COLO829 (cell line): ENCODE measurements around the gene RAPH1.

Source experiments
- DNase-seq: peaks from one replicate; pipeline ENCODE4 v3.0.0; 2012; ENCODE audit warnings: low spot score

The RAPH1 gene, protein sequence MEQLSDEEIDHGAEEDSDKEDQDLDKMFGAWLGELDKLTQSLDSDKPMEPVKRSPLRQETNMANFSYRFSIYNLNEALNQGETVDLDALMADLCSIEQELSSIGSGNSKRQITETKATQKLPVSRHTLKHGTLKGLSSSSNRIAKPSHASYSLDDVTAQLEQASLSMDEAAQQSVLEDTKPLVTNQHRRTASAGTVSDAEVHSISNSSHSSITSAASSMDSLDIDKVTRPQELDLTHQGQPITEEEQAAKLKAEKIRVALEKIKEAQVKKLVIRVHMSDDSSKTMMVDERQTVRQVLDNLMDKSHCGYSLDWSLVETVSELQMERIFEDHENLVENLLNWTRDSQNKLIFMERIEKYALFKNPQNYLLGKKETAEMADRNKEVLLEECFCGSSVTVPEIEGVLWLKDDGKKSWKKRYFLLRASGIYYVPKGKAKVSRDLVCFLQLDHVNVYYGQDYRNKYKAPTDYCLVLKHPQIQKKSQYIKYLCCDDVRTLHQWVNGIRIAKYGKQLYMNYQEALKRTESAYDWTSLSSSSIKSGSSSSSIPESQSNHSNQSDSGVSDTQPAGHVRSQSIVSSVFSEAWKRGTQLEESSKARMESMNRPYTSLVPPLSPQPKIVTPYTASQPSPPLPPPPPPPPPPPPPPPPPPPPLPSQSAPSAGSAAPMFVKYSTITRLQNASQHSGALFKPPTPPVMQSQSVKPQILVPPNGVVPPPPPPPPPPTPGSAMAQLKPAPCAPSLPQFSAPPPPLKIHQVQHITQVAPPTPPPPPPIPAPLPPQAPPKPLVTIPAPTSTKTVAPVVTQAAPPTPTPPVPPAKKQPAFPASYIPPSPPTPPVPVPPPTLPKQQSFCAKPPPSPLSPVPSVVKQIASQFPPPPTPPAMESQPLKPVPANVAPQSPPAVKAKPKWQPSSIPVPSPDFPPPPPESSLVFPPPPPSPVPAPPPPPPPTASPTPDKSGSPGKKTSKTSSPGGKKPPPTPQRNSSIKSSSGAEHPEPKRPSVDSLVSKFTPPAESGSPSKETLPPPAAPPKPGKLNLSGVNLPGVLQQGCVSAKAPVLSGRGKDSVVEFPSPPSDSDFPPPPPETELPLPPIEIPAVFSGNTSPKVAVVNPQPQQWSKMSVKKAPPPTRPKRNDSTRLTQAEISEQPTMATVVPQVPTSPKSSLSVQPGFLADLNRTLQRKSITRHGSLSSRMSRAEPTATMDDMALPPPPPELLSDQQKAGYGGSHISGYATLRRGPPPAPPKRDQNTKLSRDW

DNA sequence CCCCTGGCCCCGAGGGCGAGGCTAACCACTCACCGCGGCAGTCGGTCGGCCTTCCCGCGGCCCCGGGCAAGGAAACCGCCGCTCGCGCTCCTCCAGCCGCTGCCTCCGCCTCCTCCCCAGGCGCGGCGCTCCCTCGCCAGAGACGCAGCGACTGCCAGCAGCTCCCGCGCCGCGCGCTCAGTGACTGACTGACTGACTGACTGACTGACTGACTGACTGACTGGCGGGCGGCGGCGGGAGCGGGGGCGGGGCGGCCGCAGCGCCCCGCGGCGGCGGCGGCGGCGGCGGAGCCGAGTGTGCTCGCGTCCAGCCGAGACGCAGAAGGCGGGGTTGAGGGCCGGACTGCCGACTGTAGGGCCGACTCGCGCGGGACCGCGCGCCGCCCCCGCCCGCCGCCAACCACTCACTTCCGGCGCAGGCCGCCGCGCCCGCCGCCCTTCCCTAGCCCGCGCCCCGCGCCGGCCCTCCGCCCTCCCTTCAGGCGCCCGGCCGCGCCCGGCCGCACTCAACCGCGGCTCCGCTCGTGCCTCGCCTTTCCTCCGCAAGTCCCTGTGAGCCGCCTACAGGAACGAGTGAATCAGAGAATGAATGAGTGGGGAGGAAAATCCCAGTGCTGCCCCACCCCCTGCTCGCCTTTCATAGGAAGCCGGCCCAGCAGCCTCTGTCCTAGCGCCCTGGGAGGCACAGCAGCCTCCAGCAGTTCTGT, at the start of gene RAPH1:
TSS of gene RAPH1 (minus strand) at position 224 of the 706 bp plus-strand sequence. CDS start 39,948 bp downstream, outside the sequence.
- DNase-seq, result peak; percentile 81

GRCh38 chr2:203584784-203585183, 49.7 kb upstream of the RAPH1 start:
- no peak for DNase-seq

DNA sequence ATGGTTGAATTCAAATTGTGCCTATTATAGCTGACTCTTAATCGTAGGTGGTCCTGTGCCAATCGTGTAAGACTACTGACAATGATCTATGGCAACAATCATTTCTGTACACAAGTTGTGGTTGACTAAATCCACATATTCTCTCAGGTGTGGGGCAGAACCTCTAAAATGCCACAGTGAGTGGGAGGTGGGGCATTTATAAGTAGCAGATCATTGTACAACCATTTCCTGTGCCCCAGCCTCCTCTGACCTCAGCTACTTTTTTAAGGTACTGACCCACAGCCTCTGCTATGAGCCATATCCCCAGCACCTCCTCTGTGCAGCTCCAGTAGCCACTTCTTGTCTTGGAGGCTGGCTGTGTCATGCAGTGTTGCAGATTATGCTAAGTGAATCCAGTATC, 48.6 kb upstream of the RAPH1 start:
- no peak for DNase-seq

DNA sequence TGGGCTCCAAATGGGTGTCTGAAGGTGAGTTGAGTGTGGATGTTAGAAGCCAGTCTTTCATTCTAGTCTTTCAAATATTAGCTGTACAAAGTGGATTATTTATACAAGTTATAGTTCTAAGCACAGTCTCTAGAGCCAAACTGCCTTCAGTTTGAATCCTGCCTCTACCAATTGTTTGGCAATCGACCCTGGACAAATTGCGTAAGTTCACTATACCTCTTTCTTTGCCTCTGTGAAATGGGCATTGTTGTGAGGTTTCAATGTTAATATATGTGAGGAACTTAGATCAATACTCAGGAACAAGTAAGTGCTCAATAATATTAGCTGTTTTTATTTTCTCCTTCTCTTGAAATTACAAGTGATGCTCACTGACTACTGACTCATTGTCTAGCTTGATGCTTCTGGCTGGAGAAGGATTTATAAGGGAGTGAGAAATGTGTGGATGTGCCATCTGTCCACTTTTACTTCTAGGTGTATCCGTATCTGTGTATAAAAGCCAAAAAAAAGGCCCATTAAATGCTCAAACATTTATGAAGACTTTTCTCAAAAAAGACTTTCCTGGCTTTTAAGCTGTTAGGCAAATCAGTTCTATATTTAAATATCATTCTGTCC, 48.1 kb upstream of the RAPH1 start:
- no peak for DNase-seq

DNA sequence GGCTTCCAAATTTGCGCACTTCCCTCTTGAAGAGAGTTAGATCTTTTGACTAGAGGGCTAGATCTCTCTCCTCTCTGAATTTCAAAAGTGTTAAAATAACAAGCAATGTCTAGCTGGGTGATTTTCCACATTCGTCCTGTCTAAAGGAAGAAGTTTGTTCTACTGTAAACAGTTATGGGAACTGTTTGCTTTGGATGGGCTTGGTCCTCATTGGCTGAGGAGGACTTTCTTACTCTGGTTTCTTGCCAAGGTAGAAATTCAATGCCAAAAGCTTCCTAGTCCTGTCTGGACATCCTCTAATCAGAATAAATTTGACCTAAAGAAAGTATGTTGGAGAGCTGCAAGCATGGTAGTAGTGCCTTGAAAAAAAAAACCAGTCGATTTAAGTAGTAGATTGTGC, 47.4 kb upstream of the RAPH1 start:
- DNase-seq, result no peak

DNA sequence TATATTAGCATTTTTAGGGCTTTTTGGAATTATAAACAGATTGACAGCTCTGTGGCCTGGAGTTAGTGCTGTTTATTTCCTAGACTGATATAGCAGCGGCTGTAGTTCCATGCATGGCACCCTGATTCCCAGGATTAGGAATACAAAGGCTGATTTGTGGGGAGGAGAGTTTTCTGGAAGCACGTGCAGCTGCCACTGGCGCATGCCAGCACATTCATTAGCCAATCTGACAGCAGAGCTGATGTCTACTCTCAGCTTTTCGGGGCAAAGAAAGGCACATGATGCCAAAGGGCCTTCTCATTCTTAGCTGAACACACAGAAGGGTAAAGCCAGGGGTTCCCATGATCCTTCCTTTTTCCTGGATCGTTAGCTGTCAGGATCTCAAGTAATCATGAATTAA, 45.7 kb upstream of the RAPH1 start:
- DNase-seq, result peak; percentile 76

GRCh38 chr2:203579730-203580129, 44.6 kb upstream of the RAPH1 start:
- no peak for DNase-seq

DNA sequence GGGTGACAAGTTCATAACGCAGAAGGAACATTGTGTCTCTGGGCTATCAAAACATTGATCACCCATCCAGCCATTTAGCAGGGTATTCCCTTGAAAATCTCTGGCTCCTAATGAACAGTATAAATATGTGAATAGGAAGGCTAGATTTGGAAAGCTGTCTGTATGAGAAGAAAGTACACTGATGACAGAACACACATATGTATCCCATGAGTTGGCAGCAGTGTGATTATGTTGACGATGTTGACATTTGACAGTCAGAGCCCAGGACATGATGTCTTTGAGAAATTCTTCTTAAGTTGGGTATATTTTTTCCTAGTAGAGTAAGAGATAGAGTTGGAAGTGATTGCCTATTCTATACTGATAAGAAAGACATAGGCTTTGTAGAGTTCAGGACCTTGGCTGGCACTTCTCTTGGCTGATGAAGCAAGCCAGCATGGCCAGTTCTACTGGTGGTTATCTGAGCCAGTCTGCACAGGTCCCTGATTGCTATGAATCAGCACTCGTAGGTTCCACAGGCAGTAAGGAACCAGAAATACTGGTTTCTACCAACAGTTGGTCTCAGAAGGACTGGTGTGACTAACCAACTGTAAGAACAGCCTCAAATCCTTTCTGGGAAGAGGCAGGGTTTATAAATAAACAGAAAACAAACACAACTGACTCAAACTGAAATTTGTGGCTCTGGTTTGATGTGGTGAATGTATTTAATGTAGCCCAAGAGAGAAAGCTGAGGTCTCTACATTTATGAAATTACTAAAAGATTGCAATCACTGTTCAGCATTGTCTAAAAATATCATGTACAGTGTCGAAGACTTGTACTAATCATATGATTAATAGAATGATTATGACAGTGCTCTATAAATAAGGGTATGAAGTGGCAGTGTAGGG, 43.9 kb upstream of the RAPH1 start:
- no peak for DNase-seq

DNA sequence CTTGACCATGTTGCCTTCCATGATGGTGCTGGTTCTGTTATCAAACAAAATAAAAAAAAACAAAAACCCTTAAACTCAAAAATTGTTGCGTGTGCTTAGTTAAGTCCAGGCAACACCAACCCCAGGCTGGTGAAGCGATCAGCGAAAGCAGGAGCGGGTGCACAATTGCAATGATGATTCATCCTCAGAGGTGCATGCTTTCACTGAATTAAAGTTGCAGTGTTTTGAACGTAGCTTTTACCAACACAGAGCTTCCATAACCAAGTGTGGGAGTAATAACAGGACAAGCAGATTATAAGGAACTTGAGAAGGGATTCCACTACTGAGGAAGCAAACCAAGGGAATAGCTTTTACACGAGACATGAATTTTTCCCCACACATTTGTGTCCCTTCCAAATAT, 39.7 kb upstream of the RAPH1 start:
- no peak for DNase-seq

DNA sequence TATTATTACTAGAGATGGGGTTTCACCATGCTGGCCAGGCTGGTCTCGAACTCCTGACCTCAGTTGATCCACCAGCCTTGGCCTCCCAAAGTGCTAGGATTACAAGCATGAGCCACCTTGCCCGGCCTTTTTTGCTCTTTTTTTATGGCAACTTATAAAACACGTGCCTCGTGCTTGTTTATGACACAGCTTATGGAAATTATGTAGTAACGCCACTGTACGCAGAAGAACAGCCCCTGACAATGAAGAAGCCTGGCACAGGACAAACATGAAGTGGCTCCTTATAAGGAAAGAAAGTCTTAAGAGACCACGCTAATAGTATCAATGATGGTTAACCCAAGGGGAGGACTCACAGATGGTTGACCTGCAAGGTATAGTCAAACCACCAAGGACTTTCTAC, 37.2 kb upstream of the RAPH1 start:
- no peak for DNase-seq

- DNase-seq, result no peak
These were observed 34.7 kb upstream of the RAPH1 start for GRCh38 chr2:203569677-203570316.

GRCh38 chr2:203567691-203568090, 32.6 kb upstream of the RAPH1 start:
- no peak for DNase-seq

DNA sequence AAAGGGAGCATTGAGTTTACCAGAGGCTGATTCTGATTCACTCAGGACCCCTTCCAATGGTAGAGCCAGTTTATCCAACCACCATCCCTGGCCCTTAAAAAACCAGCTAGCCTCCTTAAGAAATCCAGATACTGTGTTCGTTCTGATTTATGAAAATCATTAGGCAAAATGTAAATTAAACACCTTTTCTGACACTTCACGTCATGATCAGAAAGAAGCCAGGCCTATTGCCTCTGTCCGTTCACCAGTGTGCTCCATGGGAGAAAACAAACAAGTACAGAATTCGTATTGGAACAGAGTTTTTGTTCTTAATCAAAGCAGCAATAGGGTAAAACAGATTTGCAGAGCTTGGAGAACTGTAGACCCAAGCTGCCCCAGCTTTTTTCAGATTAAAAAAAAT, 31.1 kb upstream of the RAPH1 start:
- no peak for DNase-seq

GRCh38 chr2:203565076-203565475, 30.0 kb upstream of the RAPH1 start:
- no peak for DNase-seq

- no peak for DNase-seq
These were observed 27.2 kb upstream of the RAPH1 start for GRCh38 chr2:203562268-203562667.

DNA sequence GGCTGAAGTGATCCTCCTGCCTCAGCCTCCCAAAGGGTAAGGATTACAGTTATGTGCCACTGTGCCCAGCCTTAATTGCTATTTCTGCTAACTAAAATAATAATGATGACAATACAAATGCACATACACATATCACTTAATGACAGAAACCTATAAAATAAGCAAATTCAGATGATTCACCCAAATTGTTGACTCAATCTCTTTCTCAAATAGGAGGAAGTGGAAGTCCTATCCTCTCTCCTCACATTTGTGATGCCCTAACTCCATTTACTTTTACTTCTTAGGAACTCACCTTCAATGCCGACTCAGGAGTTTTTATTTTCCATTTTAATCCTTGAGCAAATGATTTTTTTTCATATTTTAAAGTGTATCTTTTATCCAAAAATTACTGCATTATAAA, 24.5 kb upstream of the RAPH1 start:
- no peak for DNase-seq

DNA sequence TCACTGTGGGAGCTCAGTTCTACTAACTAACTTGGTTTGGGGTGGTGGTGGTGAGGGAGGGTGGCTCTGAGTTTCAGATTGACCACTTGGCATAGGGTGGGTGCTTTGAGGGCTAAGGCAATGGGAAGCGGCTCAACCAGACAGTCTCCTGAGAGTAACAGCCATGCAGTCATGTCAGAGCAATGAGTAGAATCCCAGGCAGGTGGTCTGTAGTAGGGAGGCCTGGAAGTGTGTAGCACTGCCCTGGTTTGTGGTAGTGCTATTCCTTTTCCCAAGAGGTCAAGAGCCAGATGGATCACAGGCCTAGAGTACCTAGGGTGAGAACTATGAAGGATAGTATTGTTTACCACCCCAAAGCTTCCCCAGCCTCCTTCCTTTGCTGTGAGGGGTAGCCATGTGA, 18.7 kb upstream of the RAPH1 start:
- DNase-seq, result no peak

- DNase-seq, result no peak
These were observed 16.7 kb upstream of the RAPH1 start for GRCh38 chr2:203551778-203552177.

DNA sequence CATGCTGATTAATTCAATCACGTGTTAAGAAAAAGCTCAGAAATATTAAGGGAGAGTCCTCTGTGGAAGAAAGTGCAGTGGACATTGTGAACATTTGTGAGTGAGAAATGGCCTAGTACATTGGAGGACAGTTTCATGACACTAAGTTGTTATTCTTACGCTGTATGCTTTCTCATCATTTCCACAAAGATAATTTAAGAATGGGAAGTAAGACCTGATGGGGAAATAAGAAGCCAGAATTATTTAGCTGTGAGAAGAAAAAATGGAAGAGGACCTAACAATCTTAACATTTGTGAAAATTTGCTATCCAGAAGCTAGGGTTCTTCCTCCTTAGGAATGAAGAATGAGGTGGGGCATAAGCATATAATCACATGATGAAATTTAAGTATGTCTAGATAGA, 15.2 kb upstream of the RAPH1 start:
- DNase-seq, result no peak

GRCh38 chr2:203549406-203549805, 14.3 kb upstream of the RAPH1 start:
- DNase-seq, result no peak
